Smooth muscle cell of the brain vasculature (primary cell): ENCODE measurements around the gene MIPOL1.
"Not testable (repeated sequence)": the region's sequence is repeated elsewhere in the genome, so short reads cannot be mapped to it uniquely, and the experiment has no call there.

Source experiments
- DNase-seq: peaks from one replicate; pipeline ENCODE4 v3.0.0-alpha.2; 2012; ENCODE audit warnings: low read depth, low spot score

MIPOL1 gene

GRCh38 chr14:37187840-37188577 is 9.7 kb upstream of the MIPOL1 start:
- not testable (repeated sequence) for DNase-seq

- not testable (repeated sequence) for DNase-seq
These were observed 8.0 kb upstream of the MIPOL1 start for GRCh38 chr14:37189733-37190132.

GRCh38 chr14:37194698-37195097 is 3.0 kb upstream of the MIPOL1 start:
- DNase-seq: no peak

GRCh38 chr14:37195327-37195726 is 2.4 kb upstream of the MIPOL1 start:
- DNase-seq: no peak

- no peak for DNase-seq
These were observed 925 bp upstream of the MIPOL1 start for GRCh38 chr14:37196604-37197420.

- no peak for DNase-seq
These were observed 499 bp downstream of the MIPOL1 start for GRCh38 chr14:37198273-37198598.

- no peak for DNase-seq
These were observed 1.2 kb downstream of the MIPOL1 start for GRCh38 chr14:37198907-37199306.

- no peak for DNase-seq
These were observed 4.0 kb downstream of the MIPOL1 start for GRCh38 chr14:37201724-37202123.

- no peak for DNase-seq
These were observed 4.5 kb downstream of the MIPOL1 start for GRCh38 chr14:37202265-37202664.

- no peak for DNase-seq
These were observed 5.1 kb downstream of the MIPOL1 start for GRCh38 chr14:37202812-37203211.

GRCh38 chr14:37203423-37203822 is 5.7 kb downstream of the MIPOL1 start:
- no peak for DNase-seq

- DNase-seq: not testable (repeated sequence)
These were observed 8.2 kb downstream of the MIPOL1 start for GRCh38 chr14:37205623-37206605.

GRCh38 chr14:37209617-37210016 is 11.9 kb downstream of the MIPOL1 start:
- DNase-seq: not testable (repeated sequence)

GRCh38 chr14:37210448-37210847 is 12.7 kb downstream of the MIPOL1 start:
- DNase-seq: no peak

- no peak for DNase-seq
These were observed 15.3 kb downstream of the MIPOL1 start for GRCh38 chr14:37213016-37213415.

- no peak for DNase-seq
These were observed 17.6 kb downstream of the MIPOL1 start for GRCh38 chr14:37215345-37215744.

- no peak for DNase-seq
These were observed 23.3 kb downstream of the MIPOL1 start for GRCh38 chr14:37221073-37221472.

GRCh38 chr14:37223947-37224474 is 26.3 kb downstream of the MIPOL1 start:
- DNase-seq: no peak

- DNase-seq: not testable (repeated sequence)
These were observed 27.9 kb downstream of the MIPOL1 start for GRCh38 chr14:37225668-37226067.

- DNase-seq: peak; percentile 17
These were observed 32.9 kb downstream of the MIPOL1 start for GRCh38 chr14:37230551-37231194.

GRCh38 chr14:37232907-37233481 is 35.3 kb downstream of the MIPOL1 start:
- peak; percentile 29 for DNase-seq
